ENCODE results near the gene IPPK.
"Not testable (repeated sequence)": the region's sequence is repeated elsewhere in the genome, so short reads cannot be mapped to it uniquely, and the experiment has no call there.

Gene IPPK

GRCh38 chr9:92637326-92637725 lies 32.6 kb downstream of the IPPK start:
- no peak for DNase-seq

- no peak for DNase-seq
These were observed 33.3 kb downstream of the IPPK start for GRCh38 chr9:92636627-92637026.

- no peak for DNase-seq
These were observed 34.2 kb downstream of the IPPK start for GRCh38 chr9:92635760-92636159.

- no peak for DNase-seq
These were observed 35.0 kb downstream of the IPPK start for GRCh38 chr9:92634712-92635605.

- no peak for DNase-seq
These were observed 36.2 kb downstream of the IPPK start for GRCh38 chr9:92633614-92634278.

- DNase-seq, result no peak
These were observed 37.3 kb downstream of the IPPK start for GRCh38 chr9:92632641-92633040.

GRCh38 chr9:92631452-92632343 lies 38.2 kb downstream of the IPPK start:
- no peak for DNase-seq

GRCh38 chr9:92627651-92628050 lies 42.3 kb downstream of the IPPK start:
- DNase-seq, result no peak

GRCh38 chr9:92626484-92626883 lies 43.4 kb downstream of the IPPK start:
- DNase-seq, result no peak

GRCh38 chr9:92623936-92624335 lies 46.0 kb downstream of the IPPK start:
- not testable (repeated sequence) for DNase-seq

- DNase-seq, result no peak
These were observed 49.1 kb downstream of the IPPK start for GRCh38 chr9:92620845-92621244.

- no peak for DNase-seq
These were observed 50.2 kb downstream of the IPPK start for GRCh38 chr9:92619601-92620300.

GRCh38 chr9:92618633-92619225 lies 51.2 kb downstream of the IPPK start:
- no peak for DNase-seq

GRCh38 chr9:92617951-92618510 lies 51.9 kb downstream of the IPPK start:
- DNase-seq, result no peak

GRCh38 chr9:92617195-92617813 lies 52.6 kb downstream of the IPPK start:
- DNase-seq, result no peak

- DNase-seq, result no peak
These were observed 53.2 kb downstream of the IPPK start for GRCh38 chr9:92616655-92617111.

GRCh38 chr9:92616199-92616641 lies 53.7 kb downstream of the IPPK start:
- DNase-seq, result no peak

GRCh38 chr9:92615790-92616189 lies 54.1 kb downstream of the IPPK start:
- DNase-seq, result no peak

GRCh38 chr9:92614763-92615461 lies 55.0 kb downstream of the IPPK start:
- no peak for DNase-seq

GRCh38 chr9:92614123-92614510 lies 55.8 kb downstream of the IPPK start:
- DNase-seq, result no peak
